ENCODE results near the gene GDI1. TPM values are rescaled to one million over a fixed set of nuclear protein-coding genes. Genes with fewer than 3 reads are reported as not detected.

Gene GDI1
- total and polyA plus RNA-seq, 9 of the 15 experiments (the other 6 are each of a cell fraction or from before 2014, with no cell fraction given) = 0.97 to 82.6 (median 37.5) TPM

GRCh38 chrX:154478728-154479622, 42.0 kb downstream of the GDI1 start, which contains the start of gene LAGE3 (continued):
- TF ChIP-seq, protein P1, sequence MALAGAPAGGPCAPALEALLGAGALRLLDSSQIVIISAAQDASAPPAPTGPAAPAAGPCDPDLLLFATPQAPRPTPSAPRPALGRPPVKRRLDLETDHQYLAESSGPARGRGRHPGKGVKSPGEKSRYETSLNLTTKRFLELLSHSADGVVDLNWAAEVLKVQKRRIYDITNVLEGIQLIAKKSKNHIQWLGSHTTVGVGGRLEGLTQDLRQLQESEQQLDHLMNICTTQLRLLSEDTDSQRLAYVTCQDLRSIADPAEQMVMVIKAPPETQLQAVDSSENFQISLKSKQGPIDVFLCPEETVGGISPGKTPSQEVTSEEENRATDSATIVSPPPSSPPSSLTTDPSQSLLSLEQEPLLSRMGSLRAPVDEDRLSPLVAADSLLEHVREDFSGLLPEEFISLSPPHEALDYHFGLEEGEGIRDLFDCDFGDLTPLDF (CRISPR knock-in tag; IDR thresholded peaks at IDR 0.05) = peak; percentile 99
- TF ChIP-seq NFYB (IDR thresholded peaks at IDR 0.05; ENCODE audit: extremely low read depth, insufficient read length) (no peak), ZNF551 (CRISPR knock-in tag; IDR thresholded peaks at IDR 0.05) (no peak), MEIS2 (IDR thresholded peaks at IDR 0.05; ENCODE audit: partially characterized antibody) (peak; percentile 89), ZBTB5 (IDR thresholded peaks at IDR 0.05) (no peak), ZNF639 (CRISPR knock-in tag; conservative IDR thresholded peaks at IDR 0.05 in 1 of 2, IDR thresholded peaks at IDR 0.05 in 1 of 2) (peak in 1 of 2 experiments; percentile 72; a peak in 2 of 4 replicates), NCOA2 (IDR thresholded peaks at IDR 0.05; ENCODE audit: partially characterized antibody in 2 of 2) (no peak), CCNT2 (IDR thresholded peaks at IDR 0.05; ENCODE audit: borderline replicate concordance, extremely low read depth, insufficient read length, low read depth, low read length) (peak; percentile 64), CTBP1 (IDR thresholded peaks at IDR 0.05; ENCODE audit: borderline replicate concordance) (peak; percentile 84), CLOCK (CRISPR knock-in tag; IDR thresholded peaks at IDR 0.05; ENCODE audit: borderline replicate concordance) (no peak)
- TF ChIP-seq, protein P2, sequence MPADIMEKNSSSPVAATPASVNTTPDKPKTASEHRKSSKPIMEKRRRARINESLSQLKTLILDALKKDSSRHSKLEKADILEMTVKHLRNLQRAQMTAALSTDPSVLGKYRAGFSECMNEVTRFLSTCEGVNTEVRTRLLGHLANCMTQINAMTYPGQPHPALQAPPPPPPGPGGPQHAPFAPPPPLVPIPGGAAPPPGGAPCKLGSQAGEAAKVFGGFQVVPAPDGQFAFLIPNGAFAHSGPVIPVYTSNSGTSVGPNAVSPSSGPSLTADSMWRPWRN (IDR thresholded peaks at IDR 0.05; ENCODE audit: low read depth) = peak; percentile 86; the same call in 1 of the 2 replicates
- TF ChIP-seq, protein P3, sequence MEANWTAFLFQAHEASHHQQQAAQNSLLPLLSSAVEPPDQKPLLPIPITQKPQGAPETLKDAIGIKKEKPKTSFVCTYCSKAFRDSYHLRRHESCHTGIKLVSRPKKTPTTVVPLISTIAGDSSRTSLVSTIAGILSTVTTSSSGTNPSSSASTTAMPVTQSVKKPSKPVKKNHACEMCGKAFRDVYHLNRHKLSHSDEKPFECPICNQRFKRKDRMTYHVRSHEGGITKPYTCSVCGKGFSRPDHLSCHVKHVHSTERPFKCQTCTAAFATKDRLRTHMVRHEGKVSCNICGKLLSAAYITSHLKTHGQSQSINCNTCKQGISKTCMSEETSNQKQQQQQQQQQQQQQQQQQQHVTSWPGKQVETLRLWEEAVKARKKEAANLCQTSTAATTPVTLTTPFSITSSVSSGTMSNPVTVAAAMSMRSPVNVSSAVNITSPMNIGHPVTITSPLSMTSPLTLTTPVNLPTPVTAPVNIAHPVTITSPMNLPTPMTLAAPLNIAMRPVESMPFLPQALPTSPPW (CRISPR knock-in tag; IDR thresholded peaks at IDR 0.05) = peak; percentile 59
